CD14-positive monocyte (primary cell): ENCODE measurements around the gene LPAR5. TPM values are rescaled to one million over a fixed set of nuclear protein-coding genes. Genes with fewer than 3 reads are reported as not detected.

Experiments
- DNase-seq, 3 donors: peaks; one replicate each; pipeline ENCODE4 v3.0.0-alpha.2; 2011 to 2022
- H2AFZ ChIP-seq: 2 replicates; pipeline ENCODE4 v1.6.0; 2012; ENCODE audit warnings: mild to moderate bottlenecking, low read depth, low read length, inconsistent platforms; ENCODE audit not compliant: insufficient read depth, poor library complexity, severe bottlenecking
- H3K27ac ChIP-seq, 2 donors: 1 replicate in 1 of 2; 2 replicates in 1 of 2; pipeline ENCODE4 v1.5.1; 2012 to 2013; ENCODE audit warnings: low read length in 2 of 2, control low read depth in 1 of 2, inconsistent platforms in 1 of 2, low read depth in 1 of 2, mild to moderate bottlenecking in 1 of 2
- H3K27me3 ChIP-seq, 2 donors: one replicate each; pipeline versions ENCODE4 v1.6.0 to v1.6.1; 2011 to 2013; ENCODE audit warnings: low read length in 2 of 2; ENCODE audit not compliant: control insufficient read depth in 2 of 2, insufficient read depth in 2 of 2
- H3K36me3 ChIP-seq, 2 donors: replicated peaks in 1 of 2; 1 replicate in 1 of 2; 2 replicates in 1 of 2; pipeline versions ENCODE4 v1.5.1 to v1.6.1; 2012 to 2013; ENCODE audit warnings: low read length in 2 of 2, control low read depth in 1 of 2, inconsistent platforms in 1 of 2, mild to moderate bottlenecking in 1 of 2; ENCODE audit not compliant: insufficient read depth in 2 of 2, control insufficient read depth in 1 of 2
- H3K4me1 ChIP-seq, 2 donors: 1 replicate in 1 of 2; 2 replicates in 1 of 2; pipeline versions ENCODE4 v1.5.1 to v1.6.1; 2012 to 2013; ENCODE audit warnings: low read length in 2 of 2, control low read depth in 1 of 2, inconsistent platforms in 1 of 2, mild to moderate bottlenecking in 1 of 2, moderate library complexity in 1 of 2; ENCODE audit not compliant: insufficient read depth in 2 of 2, control insufficient read depth in 1 of 2
- H3K4me2 ChIP-seq: replicated peaks from 2 replicates; pipeline ENCODE3; 2012; ENCODE audit warnings: low read length, moderate library complexity, mild to moderate bottlenecking; ENCODE audit not compliant: poor library complexity, severe bottlenecking; ENCODE audit errors: extremely low read depth
- H3K4me3 ChIP-seq, 3 experiments: fragments of 200-600 bp in 1 of 3; sonication (generic) in 1 of 3; replicated peaks in 1 of 3; 1 replicate in 2 of 3; 2 replicates in 1 of 3; pipeline ENCODE4 v1.5.1; 2011 to 2013; ENCODE audit warnings: low read length in 3 of 3, mild to moderate bottlenecking in 3 of 3, control low read depth in 2 of 3, low read depth in 2 of 3, inconsistent platforms in 1 of 3, moderate library complexity in 1 of 3
- H3K79me2 ChIP-seq: 2 replicates; pipeline ENCODE4 v1.6.0; 2012; ENCODE audit warnings: mild to moderate bottlenecking, control low read depth, inconsistent platforms, low read length, moderate library complexity; ENCODE audit not compliant: insufficient read depth
- H3K9ac ChIP-seq: 2 replicates; pipeline ENCODE4 v1.6.0; 2017; ENCODE audit warnings: low read length, mild to moderate bottlenecking; ENCODE audit not compliant: insufficient read depth, poor library complexity, severe bottlenecking
- H3K9me3 ChIP-seq, 2 donors: replicated peaks in 1 of 2; 1 replicate in 1 of 2; 2 replicates in 1 of 2; pipeline versions ENCODE4 v1.5.1 to v1.6.1; 2012 to 2013; ENCODE audit warnings: low read length in 2 of 2, control low read depth in 1 of 2; ENCODE audit not compliant: control insufficient read depth in 1 of 2, insufficient read depth in 1 of 2
- H4K20me1 ChIP-seq: 2 replicates; pipeline ENCODE4 v1.6.0; 2012; ENCODE audit warnings: mild to moderate bottlenecking, low read length, control low read depth, moderate library complexity; ENCODE audit not compliant: insufficient read depth
- H3K27ac Mint-ChIP-seq, 7 donors: one replicate each; pipeline ENCODE4 v1.8.0; 2020; ENCODE audit warnings: mild to moderate bottlenecking in 7 of 7, mixed read lengths in 7 of 7, moderate library complexity in 6 of 7, inconsistent platforms in 2 of 7
- H3K27me3 Mint-ChIP-seq, 3 donors: one replicate each; pipeline ENCODE4 v1.8.0; 2021 to 2022; ENCODE audit warnings: low read depth in 3 of 3, mild to moderate bottlenecking in 3 of 3, mixed read lengths in 3 of 3, moderate library complexity in 3 of 3, inconsistent platforms in 1 of 3
- H3K36me3 Mint-ChIP-seq, 2 donors: one replicate each; pipeline ENCODE4 v1.8.0; 2020; ENCODE audit warnings: mixed read lengths in 2 of 2, inconsistent platforms in 1 of 2, mild to moderate bottlenecking in 1 of 2
- H3K4me1 Mint-ChIP-seq: one replicate; pipeline ENCODE4 v1.8.0; 2020; ENCODE audit warnings: mild to moderate bottlenecking, mixed read lengths
- H3K4me3 Mint-ChIP-seq, 2 donors: one replicate each; pipeline ENCODE4 v1.8.0; 2020; ENCODE audit warnings: mild to moderate bottlenecking in 2 of 2, mixed read lengths in 2 of 2, moderate library complexity in 1 of 2
- H3K9me3 Mint-ChIP-seq, 7 donors: one replicate each; pipeline ENCODE4 v1.8.0; 2020 to 2022; ENCODE audit warnings: mixed read lengths in 7 of 7, mild to moderate bottlenecking in 6 of 7, moderate library complexity in 6 of 7, inconsistent platforms in 2 of 7
- WGBS: methylation state at CpG from one replicate; pipeline ENCODE4 v1.1.5; 2013; ENCODE audit warnings: missing lambda C conversion rate; ENCODE audit not compliant: insufficient coverage; 5-methylcytosine and 5-hydroxymethylcytosine counted together
- intact Hi-C, 2 donors: fragments of 100-400 bp; cut with micrococcal nuclease; formaldehyde crosslinking; loops; one replicate each; pipeline versions ENCODE4 v1.15.0 to v1.15.1; 2023
- polyA plus RNA-seq, 3 donors: library from polyadenylated mRNA; depleted of rRNA in 1 of 3; unstranded in 2 of 3; stranded (reverse) in 1 of 3; fragments of 300-500 nt in 2 of 3; fragments of >200 nt in 1 of 3; fragmentation: Illumina TruSeq in 2 of 3; gene quantifications; 1 replicate in 2 of 3; 2 replicates in 1 of 3; pipeline ENCODE4 v1.2.3, GENCODE V29; 2012 to 2021
- TF ChIP-seq, protein P1 (sequence below): fragments of 200-600 bp; IDR thresholded peaks from one replicate; pipeline ENCODE4 v1.8.0; 2022; ENCODE audit warnings: antibody characterized with exemption, mild to moderate bottlenecking

Gene LPAR5
- polyA plus RNA-seq, 3 donors, result 0.11 to 0.18 (median 0.14) TPM

DNA sequence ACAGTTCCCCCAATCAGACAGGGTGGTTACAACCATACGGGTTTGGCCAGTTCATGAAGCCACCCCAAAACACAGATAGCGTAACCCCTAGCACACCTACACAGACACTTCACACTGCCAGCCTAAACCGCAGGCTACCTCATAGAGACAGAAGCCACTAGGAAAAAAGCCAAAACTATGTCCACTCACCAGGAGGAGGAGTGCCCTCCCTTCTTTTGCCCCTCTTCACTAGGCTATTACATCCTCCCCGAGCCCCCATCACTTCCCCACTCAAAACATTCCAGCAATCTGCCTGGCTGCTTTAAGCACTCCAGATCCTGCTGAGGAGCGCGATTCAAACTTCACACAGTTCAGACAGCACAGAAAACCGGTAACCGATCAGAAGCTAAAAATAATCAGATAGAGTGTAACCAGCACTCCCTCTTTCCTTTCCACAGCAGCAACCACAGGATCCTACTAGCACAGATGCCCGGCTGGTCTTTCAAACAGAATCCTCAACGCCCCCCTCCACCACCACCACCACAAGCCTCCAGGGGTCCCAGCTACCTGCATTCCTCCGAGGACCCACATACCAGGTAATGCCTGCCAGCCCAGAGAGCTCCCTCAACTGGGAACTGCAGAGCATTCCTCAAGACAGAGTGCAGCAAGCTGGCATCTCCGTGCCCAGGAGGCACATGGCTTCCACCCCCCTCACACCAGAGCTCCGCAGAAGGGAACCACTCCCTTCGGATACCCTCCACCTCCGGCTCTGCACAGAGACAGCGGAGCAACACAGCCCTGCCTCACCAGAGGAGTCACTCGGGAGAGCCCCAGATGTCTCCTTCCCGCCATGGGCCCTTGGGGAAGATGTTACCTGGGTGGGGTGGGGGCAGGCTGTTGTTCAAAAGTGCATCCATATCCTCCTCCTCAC is 30.1 kb downstream of the LPAR5 start:
- DNase-seq, result no peak
- no peak overlapping the region for H3K4me3 Mint-ChIP-seq

More for the DNA sequence above, 30.1 kb downstream of the LPAR5 start:
- H3K4me2 ChIP-seq, result peak overlapping the region; percentile 95
- H3K27ac Mint-ChIP-seq, result peak overlapping the region in 5 of 7 donors; percentile 62 to 74 (median 68)
- peaks cover 0 to 3% (median 0%) of the 10 kb centered on the region in 7 donors for H3K9me3 Mint-ChIP-seq
- peak overlapping the region; percentile 41 for H2AFZ ChIP-seq
- peaks cover 56% of the 10 kb centered on the region for H3K79me2 ChIP-seq
- H3K36me3 Mint-ChIP-seq, result peaks cover 40 to 45% of the 10 kb centered on the region in 2 donors
- TF ChIP-seq, protein P1, sequence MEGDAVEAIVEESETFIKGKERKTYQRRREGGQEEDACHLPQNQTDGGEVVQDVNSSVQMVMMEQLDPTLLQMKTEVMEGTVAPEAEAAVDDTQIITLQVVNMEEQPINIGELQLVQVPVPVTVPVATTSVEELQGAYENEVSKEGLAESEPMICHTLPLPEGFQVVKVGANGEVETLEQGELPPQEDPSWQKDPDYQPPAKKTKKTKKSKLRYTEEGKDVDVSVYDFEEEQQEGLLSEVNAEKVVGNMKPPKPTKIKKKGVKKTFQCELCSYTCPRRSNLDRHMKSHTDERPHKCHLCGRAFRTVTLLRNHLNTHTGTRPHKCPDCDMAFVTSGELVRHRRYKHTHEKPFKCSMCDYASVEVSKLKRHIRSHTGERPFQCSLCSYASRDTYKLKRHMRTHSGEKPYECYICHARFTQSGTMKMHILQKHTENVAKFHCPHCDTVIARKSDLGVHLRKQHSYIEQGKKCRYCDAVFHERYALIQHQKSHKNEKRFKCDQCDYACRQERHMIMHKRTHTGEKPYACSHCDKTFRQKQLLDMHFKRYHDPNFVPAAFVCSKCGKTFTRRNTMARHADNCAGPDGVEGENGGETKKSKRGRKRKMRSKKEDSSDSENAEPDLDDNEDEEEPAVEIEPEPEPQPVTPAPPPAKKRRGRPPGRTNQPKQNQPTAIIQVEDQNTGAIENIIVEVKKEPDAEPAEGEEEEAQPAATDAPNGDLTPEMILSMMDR, result no peak
- intact Hi-C loops, result loop anchor here in 1 of 2 donors (5.0 kb wide), 1 partner anchor 33 kb away; no protein-coding TSS in a partner anchor
- WGBS, result 0% methylated on average over 10 of the region's 18 CpGs
- H3K9me3 ChIP-seq, result peaks cover 0 to 7% of the 10 kb centered on the region in 2 donors
- H3K27me3 ChIP-seq, result no peaks in the 10 kb centered on the region
- H3K27me3 Mint-ChIP-seq, result peaks cover 0 to 2% (median 0%) of the 10 kb centered on the region in 3 donors
- peak overlapping the region; percentile 84 to 94 (median 88) for H3K4me3 ChIP-seq
- H4K20me1 ChIP-seq, result peaks cover 56% of the 10 kb centered on the region
- H3K4me1 Mint-ChIP-seq, result peaks cover 34% of the 10 kb centered on the region
- H3K9ac ChIP-seq, result peak overlapping the region; percentile 83
- H3K36me3 ChIP-seq, result peaks cover 25 to 29% of the 10 kb centered on the region in 2 donors
- H3K27ac ChIP-seq, result peak overlapping the region; percentile 41 to 77
- H3K4me1 ChIP-seq, result peaks cover 41 to 53% of the 10 kb centered on the region in 2 donors
